ENCODE data around the gene ABR.
A peak's percentile ranks its signal among the peaks of the same experiment; 100 is the strongest.
"Not testable (repeated sequence)": the region's sequence is repeated elsewhere in the genome, so short reads cannot be mapped to it uniquely, and the experiment has no call there.

Gene ABR

DNA sequence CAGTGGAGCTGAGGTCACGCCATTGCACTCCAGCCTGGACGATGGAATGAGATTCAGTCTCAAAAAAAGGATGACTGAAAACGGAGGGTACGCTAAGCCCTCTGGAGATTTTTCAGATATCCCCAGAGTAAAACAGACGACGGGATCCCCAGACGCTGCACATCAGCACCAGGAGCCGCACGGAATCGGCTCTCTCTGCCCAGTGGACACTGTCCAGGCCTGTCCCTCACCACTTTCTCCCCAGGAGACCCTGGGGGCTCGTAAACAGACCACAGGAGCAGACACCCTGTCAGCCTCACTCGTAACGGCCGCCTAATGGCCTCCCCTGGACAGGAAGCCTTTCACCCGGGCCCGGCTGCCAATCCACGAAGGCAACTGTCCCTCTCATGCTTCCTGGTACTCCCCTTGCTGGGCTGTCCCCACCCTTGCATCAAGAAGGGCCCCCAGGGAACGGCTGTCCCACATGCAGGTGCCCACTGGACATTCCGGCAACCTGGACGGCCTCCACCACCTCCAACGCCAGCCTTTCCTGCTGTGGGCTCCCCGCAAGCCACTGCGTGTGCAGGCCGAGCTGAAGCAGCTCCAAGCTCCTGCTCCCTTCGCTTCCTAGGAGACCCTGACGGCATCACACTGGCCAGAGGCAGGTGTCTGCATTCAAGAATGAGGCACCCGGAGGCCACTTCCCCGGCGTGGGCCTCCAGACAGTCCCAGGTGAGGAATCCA is 108.5 kb downstream of the ABR start:
- DNase-seq (ENCODE audit: low spot score) = no peak

DNA sequence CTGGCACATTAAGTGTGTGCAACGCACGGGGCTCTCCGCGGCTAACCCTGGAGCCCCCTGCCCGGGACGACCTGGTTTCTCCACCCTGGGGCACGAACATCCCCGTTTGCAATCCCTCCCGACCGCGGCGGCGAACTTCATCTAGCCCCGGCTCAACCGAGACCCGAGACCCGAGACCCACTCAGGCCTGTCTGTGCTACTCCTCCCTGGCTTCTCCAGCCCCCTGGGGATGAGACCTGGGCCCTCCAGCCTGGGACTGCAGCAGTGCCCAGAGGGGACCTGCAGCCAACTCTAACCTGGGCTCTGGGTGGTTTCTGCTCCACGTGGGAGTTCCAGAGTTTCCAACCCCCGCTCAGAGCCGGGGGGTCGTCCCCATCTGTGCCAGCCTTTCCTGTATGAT is 109.4 kb downstream of the ABR start:
- DNase-seq (ENCODE audit: low spot score) = no peak

DNA sequence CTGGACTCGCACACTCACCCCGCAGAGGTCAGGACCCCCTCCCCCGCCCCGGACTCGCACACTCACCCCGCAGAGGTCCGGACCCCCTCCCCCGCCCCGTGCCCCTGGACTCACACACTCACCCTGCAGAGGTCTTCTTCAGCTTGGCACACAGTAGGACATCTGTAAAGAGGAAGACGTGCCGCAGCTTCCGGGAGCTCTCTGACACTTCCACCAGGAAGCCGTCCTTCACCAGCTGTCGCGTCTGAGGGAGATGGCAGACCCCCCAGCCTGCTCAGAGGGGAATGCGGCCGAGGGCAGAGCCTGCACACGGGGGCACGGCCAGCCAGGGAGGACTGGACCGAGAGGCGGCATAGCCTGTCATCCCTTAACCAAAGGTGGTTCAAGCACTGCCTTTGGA is 109.9 kb downstream of the ABR start:
- DNase-seq (ENCODE audit: low spot score) = no peak

DNA sequence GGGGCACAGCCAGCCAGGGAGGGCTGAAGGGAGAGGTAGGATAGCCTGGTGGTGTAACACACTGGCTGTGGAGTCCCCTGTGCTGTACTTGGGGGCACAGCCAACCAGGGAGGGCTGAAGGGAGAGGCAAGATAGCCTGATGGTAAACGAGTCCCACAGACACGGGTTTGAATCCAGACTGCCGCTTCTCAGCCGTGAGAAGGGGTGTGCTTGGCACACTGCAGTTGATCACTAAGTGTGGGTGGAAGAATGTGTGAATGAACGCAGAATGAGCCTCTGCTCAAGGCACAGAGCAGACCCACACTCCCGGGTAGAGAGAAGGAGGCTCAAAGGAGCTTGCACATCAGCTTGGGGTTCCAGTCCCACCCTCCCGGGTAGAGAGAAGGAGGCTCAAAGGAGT is 111.4 kb downstream of the ABR start:
- DNase-seq (ENCODE audit: low spot score) = no peak

GRCh38 chr17:1067282-1067956 is 112.4 kb downstream of the ABR start:
- DNase-seq (ENCODE audit: low spot score) = peak; percentile 87

DNA sequence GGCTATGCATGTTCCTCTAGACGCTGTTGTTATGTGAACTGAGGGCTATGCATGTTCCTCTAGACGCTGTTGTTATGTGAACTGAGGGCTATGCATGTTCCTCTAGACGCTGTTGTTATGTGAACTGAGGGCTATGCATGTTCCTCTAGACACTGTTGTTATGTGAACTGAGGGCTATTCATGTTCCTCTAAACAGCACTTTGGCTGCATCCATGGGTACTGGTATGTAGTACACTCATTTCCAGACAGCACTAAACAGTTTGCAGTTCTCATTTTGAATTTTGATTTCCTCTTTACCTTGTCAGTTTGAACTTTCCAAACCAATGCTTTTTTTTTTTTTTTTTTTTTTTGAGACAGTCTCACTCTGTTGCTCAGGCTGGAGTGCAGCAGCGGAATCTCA is 114.4 kb downstream of the ABR start:
- not testable (repeated sequence) for DNase-seq (ENCODE audit: low spot score)

- DNase-seq (ENCODE audit: low spot score) = peak; percentile 97
Measured at GRCh38 chr17:1060991-1061390, 118.8 kb downstream of the ABR start.

DNA sequence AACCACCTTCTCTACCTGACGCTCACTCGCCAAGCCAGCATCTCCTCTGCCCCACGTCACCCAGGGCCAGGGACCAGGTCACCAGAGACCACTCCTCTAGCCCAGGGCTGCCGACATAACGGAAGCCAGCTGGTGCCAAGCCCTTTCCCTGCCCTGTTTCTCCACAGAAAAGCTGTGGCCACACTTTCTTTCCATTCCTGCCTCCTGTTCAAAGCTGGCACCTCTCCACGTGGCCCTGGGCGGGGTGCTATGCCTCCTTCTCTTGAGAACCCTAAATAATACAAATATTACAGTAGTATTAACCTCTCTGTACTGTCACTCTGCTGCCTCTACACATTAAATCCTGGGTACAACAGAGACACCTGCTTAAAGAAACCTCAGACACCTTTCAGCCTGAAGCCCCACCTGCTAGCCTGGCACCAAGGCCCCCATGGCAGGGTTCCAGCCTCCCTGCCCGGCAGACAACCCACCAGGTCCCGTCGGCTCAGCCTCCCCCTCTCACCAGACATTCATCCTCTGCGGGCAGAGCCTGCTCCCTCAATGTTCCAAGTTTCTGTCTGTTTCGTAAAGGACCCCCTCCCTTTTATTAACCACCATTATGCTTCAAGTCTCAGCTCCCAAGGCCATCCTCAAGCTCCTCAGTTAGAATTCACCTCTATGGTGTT is 120.5 kb downstream of the ABR start:
- no peak for DNase-seq (ENCODE audit: low spot score)

DNA sequence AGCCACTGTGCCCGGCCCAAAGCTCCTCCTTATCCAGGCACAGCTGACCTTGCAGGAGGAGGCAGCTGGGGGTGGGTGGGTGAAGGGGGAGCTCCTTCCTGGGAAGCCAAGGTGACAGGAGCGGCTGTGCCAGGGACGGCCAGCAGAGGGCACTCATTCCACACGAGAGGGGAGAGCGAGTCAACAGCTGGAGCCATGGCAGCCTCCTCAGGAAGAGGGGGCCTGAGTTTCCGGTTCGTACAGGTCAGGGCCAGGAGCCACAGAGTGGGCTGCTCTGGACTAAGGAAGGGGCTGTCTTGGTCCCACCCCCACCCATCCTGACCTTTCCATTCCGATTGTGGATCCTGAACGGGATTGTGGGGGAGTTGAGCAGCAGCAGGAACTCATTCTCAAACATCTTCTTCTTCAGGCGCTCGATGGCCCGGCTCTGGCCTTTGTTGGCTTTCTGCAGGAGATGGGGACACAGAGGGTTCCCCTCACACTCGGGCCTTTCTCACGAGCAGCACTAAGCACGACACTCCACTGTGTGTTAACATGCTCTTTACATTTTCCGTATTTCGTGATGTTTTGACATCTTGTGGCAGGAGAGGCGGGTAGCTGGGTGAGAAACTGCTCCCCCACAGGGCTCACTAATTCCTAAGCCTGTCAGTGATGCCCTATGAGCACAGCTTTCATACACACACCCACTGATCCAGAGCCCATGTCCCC is 121.2 kb downstream of the ABR start:
- no peak for DNase-seq (ENCODE audit: low spot score)

- DNase-seq (ENCODE audit: low spot score) = no peak
Measured at GRCh38 chr17:1056761-1057160, 123.0 kb downstream of the ABR start.

DNA sequence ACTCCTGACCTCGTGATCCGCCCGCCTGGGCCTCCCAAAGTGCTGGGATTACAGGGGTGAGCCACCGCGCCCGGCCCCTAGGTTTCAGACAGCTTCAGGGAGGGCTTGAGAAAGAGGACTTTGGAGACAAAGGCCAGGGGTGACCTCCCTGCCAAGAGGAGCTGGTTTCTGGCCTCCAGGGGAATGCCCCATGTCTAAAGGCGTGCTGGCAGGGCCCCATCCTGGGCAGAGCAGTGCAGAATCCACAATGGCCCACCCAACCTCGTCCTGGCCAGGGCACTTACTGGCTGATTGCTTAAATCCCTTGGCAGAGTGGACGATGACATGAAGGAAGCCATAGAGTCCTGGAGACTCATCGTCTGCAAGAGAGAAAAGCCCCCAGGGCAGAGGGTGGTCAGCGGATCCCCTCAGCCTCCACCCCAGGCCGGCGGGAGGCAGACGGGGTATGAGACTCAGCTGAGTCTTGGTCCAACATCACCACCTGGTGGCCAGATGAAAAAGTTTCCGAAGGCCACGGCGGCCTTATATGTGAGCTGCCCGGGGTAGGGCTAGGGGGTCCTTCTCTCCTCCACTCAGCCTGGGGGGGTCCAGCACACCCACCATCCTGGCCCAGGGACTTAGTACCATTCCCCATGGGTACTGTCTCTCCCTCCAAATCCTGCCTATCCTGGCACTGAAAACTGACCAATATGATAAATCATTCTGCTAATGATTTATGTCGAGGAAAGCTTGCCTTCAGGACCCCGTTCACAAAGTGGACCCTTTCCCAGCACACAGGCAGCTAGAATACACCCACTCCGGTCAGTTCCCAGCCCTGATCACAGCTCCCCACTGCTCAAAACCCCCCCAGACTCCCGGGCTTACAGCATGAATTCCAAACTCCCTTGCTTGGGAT is 123.8 kb downstream of the ABR start:
- no peak for DNase-seq (ENCODE audit: low spot score)

- no peak for DNase-seq (ENCODE audit: low spot score)
Measured at GRCh38 chr17:1055231-1055630, 124.5 kb downstream of the ABR start.

GRCh38 chr17:1054656-1055055 is 125.1 kb downstream of the ABR start:
- DNase-seq (ENCODE audit: low spot score) = no peak

DNA sequence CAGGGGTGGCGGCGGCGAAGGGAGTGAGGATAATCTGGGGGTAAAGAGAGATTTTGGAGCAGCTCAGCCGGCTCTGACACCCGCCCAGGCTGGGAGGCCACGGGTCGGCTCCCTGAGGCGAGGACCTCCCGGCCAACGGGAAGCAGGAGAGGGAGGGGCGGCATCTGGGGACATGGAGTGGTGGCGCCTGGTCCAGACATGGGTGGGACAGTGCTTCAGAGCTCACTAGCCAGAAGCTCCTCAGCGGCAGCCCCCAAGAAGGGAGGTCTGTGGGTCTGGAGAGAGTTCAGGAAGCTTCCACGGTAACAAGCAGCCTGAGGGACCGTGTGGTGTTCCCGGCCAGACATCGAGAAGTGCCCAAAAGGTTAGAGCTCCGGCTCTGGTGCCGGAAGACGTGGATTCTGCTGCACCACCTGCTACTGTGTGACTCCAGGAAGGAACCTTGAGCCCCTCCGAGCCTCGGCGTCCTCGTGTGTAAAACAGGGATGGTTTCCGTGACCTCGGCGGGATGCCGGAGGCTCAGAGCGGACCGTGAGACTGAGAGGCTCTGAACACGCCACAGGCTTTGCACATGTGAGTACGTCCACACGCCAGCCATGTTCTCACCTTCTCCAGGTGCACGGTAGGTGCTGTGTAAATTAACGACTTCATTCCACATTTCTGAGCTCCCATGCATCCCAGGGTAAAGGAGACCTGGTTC is 126.0 kb downstream of the ABR start:
- no peak for DNase-seq (ENCODE audit: low spot score)

DNA sequence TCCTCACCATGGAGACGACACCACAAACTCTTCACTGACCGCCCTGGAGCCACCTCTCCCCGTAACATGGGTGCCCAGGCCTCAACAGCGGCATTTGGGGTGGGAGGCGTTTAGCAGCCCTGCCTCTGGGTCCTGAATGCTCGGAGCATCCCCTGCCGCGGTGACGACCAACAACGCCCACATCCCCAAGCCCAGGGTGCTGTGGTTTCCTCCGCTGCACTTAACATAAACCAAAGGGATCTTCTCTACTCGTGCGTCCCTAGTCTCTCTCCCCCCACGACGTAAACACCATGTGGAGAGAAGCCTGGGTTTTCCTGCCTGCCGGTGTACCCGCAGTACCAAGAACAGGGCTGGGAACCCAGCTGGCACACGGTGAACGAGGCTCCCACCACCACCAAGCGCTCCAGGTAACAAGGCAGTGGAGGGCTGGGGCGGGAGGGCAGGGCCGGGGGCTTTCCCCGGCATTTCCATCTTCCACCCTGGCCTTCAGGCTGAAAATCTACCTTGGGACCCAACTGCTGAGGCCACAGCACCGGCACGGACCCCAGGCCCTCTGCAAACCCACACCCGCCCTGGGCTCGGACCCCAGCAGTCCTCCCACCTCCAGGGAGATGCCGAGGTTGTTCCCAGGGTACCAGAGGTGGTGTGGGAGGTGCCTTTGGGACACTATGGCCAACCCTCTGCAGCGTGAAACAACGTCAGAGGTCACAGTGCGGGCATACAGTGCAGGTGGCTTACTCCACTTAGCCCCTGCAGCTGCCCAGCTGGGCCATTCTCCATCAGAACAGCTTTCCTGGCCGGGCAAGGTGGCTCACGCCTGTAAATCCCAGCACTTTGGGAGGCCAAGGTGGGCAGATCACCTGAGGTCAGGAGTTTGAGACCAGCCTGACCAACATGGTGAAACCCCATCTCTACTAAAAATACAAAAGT is 128.5 kb downstream of the ABR start:
- no peak for DNase-seq (ENCODE audit: low spot score)

GRCh38 chr17:1050246-1050995 is 129.4 kb downstream of the ABR start:
- DNase-seq (ENCODE audit: low spot score) = no peak

DNA sequence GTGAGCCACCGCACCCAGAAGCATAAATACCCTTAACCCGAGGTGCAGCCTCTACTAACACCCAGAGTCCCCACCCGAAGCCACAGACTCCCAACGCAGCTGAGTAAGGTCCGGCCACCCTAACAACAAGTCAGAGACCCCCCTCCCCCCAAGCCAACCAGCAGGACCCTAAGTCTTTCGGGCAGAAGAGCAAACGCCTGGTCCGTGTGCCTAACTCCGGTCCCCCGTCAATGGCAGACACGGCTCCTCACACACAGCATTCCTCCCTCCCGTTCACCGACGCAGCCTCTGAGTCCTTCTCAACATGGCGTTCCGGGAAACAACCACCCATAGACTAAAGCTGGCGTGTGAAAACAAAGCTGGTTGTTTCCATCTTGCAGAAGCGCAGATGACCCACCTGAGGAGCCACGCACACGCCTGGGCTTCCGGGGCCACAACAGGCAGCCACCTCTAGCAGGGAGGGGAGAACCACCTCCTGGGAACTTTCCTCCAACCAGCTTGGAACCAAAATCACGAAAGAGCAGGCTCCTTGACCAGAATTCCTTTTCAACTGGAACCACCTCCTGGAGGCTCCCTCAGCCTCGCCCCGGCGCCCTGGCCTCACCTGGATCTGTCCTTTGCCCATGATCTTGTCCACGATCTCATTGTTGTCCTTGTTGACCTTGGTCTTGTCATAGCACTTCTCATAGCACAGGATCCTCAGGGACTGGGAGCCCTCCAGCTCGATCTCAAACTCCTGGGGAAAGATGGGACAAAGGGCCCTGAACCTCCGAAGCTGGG is 130.1 kb downstream of the ABR start:
- DNase-seq (ENCODE audit: low spot score) = no peak

DNA sequence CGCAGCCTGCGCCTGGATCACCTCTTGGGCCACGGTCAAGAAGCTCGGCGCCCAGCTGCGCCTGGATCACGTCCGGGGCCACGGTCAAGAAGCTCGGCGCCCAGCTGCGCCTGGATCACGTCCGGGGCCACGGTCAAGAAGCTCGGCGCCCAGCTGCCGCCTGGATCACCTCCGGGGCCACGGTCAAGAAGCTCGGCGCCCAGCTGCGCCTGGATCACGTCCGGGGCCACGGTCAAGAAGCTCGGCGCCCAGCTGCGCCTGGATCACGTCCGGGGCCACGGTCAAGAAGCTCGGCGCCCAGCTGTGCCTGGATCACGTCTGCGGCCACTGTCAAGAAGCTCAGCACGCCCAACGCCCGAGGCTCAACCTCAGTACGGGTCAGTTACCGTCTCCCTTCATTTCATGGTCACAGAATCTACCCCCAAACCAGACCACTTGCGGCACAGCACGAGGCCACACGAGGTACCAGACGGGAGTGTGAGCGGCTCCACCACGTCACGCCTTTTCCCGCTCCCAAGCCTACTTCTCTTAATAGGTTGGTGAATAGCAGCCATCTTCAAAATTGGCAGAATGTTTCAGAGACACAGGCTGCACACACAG is 131.2 kb downstream of the ABR start:
- not testable (repeated sequence) for DNase-seq (ENCODE audit: low spot score)
